Left ventricle myocardium inferior (tissue), 1 donor: ENCODE results near the gene CFAP161. TPM values are rescaled to one million over a fixed set of nuclear protein-coding genes. Genes with fewer than 3 reads are reported as not detected.

Experiments
- DNase-seq: peaks from one replicate; pipeline ENCODE4 v3.0.0-alpha.2; 2020
- H3K27ac ChIP-seq: fragments of 200-600 bp; replicated peaks from 2 replicates; pipeline ENCODE4 v1.8.0; 2021
- H3K27me3 ChIP-seq: fragments of 200-600 bp; 2 replicates; pipeline ENCODE4 v1.8.0; 2021; ENCODE audit warnings: low read depth
- H3K36me3 ChIP-seq: fragments of 200-600 bp; 2 replicates; pipeline ENCODE4 v1.8.0; 2021
- H3K4me1 ChIP-seq: fragments of 200-600 bp; 2 replicates; pipeline ENCODE4 v1.8.0; 2021
- H3K4me3 ChIP-seq: fragments of 200-600 bp; 2 replicates; pipeline ENCODE4 v1.8.0; 2021; ENCODE audit warnings: mild to moderate bottlenecking, moderate library complexity
- H3K9me3 ChIP-seq: fragments of 200-600 bp; replicated peaks from 2 replicates; pipeline ENCODE4 v1.8.0; 2021
- CTCF ChIP-seq: fragments of 200-600 bp; IDR thresholded peaks from 2 replicates; pipeline ENCODE4 v1.8.0; 2021; ENCODE audit warnings: antibody characterized with exemption, mild to moderate bottlenecking, borderline replicate concordance
- intact Hi-C: fragments of 100-400 bp; cut with micrococcal nuclease; formaldehyde crosslinking; loops from one replicate; pipeline ENCODE4 v1.11.0; 2022
- total RNA-seq: library from RNA; stranded (reverse); fragmentation: NEBNext Ultra II Directional; extraction: Animal tissue kit (Norgen Biotek cat#: 25700); gene quantifications from one replicate; pipeline ENCODE4 v1.2.1, GENCODE V29; 2021
- donor health status: DM: no; HTN: yes; CAD: no; lungs with severe emphysema.

CFAP161 gene
- total RNA-seq, 1 donor from 2014 or later = 0.91 TPM

GRCh38 chr15:81197688-81198281 is 63.7 kb downstream of the CFAP161 start:
- no peak for TF ChIP-seq CTCF
- Histone ChIP-seq H3K27me3 (peaks cover 27% of the 10 kb centered on the region), H3K9me3 (no peaks in the 10 kb centered on the region), H3K4me3 (no peak overlapping the region), H3K4me1 (peaks cover 3% of the 10 kb centered on the region), H3K36me3 (no peaks in the 10 kb centered on the region), H3K27ac (no peak overlapping the region)
- intact Hi-C loops = no loop called here
- no peak for DNase-seq

Other genes with a start within 250 kb of the CFAP161 start
- 13.5 TPM for gene MESD, start 144.5 kb upstream of the CFAP161 start, total RNA-seq
- 5.5 TPM for gene TLNRD1, start 133.3 kb upstream of the CFAP161 start, total RNA-seq
- gene IL16, start 62.6 kb downstream of the CFAP161 start, total RNA-seq = 3.8 TPM
- 2.5 TPM for gene STARD5, start 189.9 kb downstream of the CFAP161 start, total RNA-seq
- not detected for gene TMC3, start 239.9 kb downstream of the CFAP161 start, total RNA-seq